NCI-H2196 (cell line): ENCODE measurements around the gene TMPRSS4.

Experiments used
- DNase-seq: peaks from one replicate; lab custom pipeline; 2025; ENCODE audit not compliant: unreplicated experiment; lab: John Stamatoyannopoulos, UW

Gene TMPRSS4

GRCh38 chr11:118078911-118079411, 2.1 kb downstream of the TMPRSS4 start:
- DNase-seq: no peak

GRCh38 chr11:118079491-118079890, 2.6 kb downstream of the TMPRSS4 start:
- DNase-seq: no peak

DNA sequence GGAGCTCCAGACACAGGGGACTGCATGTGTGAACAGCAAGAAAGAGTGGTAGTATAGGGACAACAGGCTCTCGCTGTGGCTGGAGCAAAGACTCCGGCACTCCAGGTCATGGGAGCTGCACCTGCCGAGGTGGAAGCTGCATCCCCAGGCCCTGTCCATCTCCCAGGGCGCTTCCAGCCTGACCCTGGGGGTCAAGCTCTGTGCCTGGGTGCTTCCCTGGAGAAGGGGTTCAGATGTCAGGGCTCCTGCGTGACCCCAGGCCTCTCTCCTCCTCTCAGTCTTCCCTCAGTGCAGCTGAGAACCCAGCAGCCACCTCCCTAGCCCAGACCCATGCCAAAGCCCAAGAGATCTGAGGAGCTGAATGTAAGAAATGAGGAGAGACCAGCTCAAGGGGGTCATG, 3.4 kb downstream of the TMPRSS4 start:
- DNase-seq: no peak

DNA sequence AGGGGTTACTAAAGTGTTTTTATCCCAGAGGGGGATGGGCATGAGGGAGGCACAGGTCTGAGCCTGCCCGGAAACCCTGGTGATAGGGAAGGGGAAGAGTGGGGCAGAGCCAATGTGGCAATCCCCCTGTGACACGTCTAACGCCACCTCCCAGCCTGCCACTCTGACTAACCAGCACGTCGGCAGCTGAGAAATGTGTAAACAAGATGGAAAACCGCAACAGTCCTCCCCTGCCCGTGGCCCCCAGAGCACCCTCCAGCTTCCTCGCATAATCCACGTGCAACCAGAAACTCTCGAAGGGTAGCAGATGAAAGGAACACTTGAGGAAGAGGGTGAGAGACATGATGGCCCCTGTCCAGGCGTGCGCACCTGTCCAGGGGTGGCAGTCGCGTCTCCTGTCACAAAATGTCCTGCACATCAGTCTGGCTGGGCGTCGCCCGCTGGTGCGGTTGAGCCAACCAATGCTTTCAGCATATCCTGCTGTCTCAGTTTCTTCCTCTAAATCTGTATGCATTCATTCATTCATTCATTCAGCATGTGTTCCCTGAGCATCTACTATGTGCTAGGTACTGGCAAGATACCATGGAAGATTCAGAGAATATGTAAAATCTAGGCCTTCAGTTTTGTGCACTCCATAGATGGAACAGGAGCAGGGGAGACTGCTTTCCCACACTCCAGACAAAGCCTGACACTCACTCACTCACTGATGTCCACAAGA, 4.5 kb downstream of the TMPRSS4 start:
- DNase-seq: no peak

- DNase-seq: no peak
These were observed 6.1 kb downstream of the TMPRSS4 start for GRCh38 chr11:118082880-118083552.

DNA sequence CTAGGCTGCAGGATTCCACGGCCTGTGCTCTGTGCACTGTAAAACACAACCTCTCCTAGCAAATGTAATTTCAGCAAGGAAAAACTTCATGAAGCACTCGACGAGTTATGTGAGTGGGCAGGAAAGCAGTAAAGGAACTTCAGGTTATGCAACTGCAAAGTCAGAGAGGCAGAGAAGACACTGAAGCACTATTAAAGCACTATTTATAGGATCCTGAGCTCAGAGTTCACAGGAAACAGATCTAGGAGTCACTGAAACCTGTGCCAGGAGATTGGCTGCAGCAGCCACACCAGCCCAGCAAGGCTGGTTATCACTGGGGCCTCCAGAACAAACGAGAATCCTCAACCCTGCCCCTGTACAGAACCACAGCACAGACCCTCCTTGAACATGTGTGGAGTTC, 7.4 kb downstream of the TMPRSS4 start:
- no peak for DNase-seq

DNA sequence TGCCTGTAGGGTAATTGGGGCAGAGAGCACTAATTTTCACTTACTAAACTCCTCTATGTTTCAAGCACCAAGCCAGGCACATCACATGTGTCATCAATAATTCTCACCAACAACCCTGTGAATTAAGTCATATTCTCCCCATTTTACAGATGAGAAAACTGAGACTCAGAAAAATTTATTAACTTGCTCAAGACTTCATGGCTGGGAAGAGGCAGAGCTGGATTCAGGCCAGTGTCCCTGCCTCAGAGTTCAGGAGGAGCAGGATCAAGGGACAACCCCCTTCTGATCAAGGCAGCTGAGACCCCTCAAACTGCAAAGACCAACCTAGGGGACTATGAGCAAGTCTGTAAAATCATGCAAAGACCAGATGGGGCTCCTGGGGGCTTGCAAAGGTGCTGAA, 7.8 kb downstream of the TMPRSS4 start:
- DNase-seq: no peak

DNA sequence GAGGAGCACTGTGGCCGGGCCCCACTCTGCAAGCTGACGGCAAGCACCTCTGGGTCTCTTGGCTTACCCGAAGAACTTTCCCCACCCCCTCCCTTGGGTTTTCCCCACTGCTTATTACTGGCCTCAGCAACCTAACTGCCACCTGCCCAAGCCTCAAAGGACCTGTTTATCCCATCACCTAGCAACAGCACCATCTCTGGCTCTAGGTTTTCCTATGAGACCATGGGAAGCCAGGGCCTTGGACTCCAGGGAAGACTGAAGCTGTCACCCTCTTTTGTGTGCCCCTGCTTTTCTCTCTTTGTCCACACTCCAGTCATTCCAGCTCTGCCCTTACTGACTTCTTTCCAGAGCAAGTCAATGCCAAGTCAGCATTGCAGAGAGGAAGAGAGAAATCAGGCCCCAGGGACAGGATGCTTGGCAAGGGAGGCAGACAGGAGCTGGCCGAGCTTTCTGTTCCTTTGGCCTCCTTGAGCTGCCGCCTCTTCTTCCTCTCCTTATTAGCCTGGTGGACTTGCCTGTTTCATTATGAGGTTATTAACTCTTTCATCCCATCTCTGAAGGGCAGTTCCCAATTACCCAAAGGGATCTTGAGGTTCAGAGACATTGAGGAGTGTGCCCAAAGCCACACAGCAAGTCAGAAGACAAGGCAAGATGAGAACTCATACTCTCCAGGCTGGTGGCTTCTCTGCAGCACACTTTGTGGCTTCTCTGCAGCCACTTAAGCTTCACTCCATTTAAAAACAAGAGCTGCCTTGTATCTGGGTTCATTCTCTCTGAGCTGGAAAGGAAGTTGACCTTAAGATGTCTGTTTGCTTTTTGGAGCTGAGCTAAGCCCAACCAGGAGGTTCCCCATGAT, 10.3 kb downstream of the TMPRSS4 start, which contains the start of gene SMIM35:
TSS of gene SMIM35 (minus strand) at position 51 of the 856 bp plus-strand sequence. CDS start 206 bp downstream, outside the sequence.
- peak; percentile 18 for DNase-seq

- DNase-seq: no peak
These were observed 11.1 kb downstream of the TMPRSS4 start for GRCh38 chr11:118087931-118088330.

DNA sequence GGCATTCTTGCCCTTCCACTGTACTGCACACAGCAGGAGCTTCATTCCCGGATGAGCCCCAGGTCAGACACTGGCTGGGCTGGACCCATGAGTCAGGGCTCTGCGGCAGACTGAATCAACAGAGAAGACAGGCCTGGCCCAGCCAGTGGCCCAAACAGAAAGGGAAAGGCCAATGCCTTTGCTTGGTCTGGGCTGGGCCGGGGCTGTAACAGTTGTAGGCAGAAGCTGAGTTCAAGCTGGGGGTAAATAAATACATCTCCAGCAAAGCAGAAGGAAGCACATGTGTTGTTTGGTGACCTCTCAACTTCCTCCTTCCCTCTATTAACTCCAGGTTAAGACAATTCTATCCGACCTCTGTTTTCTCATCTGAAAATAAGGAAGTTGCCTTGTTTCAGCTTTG, 11.7 kb downstream of the TMPRSS4 start:
- no peak for DNase-seq

DNA sequence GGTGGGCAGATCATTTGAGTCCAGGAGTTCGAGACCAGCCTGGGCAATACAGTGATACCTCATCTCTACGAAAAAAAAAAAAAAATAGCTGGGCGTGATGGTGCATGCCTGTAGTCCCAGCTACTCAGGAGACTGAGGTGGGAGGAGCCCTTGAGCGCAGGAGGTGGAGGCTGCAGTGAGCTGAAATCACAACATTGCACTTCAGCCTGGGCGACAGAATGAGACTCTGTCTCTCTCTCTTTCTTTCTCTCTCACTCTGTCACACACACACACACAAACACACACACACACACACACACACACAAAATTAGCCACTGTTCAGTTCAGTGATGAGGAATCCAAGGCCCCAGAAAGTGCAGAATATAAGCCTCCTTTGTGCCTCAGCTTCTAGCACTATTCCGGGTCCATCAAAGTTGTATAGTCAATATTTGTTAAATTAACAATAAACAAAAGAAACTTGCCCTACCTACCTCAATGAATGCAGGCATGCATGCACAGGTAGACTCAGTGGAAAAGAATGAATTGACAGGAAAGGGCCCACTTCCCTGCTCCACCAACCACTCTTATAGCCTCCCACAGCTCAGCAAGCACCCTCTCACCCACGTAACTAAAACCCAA, 13.8 kb downstream of the TMPRSS4 start:
- DNase-seq: no peak

DNA sequence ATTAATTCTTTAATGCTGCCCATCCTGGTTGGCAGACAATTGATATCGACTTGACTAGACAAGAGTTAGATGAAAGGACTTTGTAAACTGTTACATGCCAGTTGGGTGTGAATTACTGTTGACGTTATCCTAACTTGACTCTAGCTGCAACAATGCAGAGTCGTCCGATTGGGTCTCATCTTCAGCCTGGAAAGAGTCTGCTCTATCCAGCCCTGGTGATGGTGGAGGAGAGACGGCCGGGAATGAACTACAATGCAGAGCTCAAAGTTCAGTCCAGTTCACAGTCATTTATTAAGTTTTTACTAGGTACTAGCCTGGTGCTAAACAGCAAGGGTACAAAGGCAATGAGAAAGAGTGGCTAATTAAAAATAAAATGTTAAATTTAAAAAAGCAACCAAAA, 14.8 kb downstream of the TMPRSS4 start:
- DNase-seq: no peak

- no peak for DNase-seq
These were observed 16.2 kb downstream of the TMPRSS4 start for GRCh38 chr11:118092907-118093571.

GRCh38 chr11:118095493-118095892, 18.6 kb downstream of the TMPRSS4 start:
- no peak for DNase-seq

DNA sequence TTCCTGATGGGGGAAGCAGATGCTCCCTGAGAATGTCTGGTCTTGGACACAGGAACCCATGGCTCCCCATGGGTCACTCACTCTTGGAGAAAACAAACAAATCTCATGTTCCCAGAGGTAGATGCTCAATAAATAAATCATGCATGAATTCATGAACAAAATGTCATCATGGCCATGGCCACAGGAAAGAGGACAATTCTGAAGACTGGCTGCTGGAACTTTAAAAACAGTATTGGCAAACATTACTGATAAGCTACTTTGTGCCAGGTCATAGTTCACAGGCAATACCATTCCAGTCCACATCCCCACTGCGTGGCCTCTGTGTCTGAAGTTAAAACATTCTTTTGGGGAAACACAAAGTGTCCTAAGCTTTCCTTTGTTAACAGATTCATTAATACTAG, 19.1 kb downstream of the TMPRSS4 start:
- no peak for DNase-seq

- no peak for DNase-seq
These were observed 22.3 kb downstream of the TMPRSS4 start for GRCh38 chr11:118098996-118099837.

DNA sequence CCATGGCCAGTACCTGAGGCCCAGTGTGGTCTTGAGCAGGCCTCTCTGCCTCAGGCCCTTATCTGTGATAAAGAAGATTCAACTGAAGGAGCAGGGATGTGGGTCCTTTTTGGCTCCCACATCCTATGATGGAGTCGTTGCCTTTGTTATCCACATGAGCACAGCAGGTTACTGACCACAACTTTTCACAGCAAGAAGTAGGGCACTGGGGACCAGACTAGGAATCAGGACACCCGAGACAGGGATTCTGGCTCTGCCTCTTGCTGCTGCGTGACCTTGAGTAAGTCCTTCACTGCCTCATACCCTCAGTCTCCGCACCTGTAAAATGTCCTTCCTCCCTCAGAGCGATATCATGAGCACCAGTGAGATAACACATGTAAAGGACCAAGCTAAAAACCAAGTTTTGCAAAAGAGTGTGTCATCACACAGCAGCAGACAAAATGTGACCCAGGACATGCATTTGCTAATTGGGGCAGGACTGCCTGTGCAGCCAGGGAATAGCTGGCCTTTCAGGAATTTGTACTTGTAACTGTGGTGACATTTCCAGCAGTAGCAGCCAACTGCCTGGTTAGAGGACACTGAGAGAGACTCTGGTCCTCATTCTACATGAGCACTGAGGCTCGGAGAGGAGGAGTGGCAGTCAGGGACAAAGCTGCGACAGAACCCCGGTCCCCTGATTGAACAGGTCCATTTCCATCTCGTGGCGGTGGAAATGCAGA, 23.1 kb downstream of the TMPRSS4 start:
- DNase-seq: no peak

GRCh38 chr11:118100691-118101232, 23.9 kb downstream of the TMPRSS4 start:
- no peak for DNase-seq
